Left colon (tissue), 2 donors: ENCODE data around the gene EPAS1. TPM values are rescaled to one million over a fixed set of nuclear protein-coding genes. Genes with fewer than 3 reads are reported as not detected.
A peak's percentile ranks its signal among the peaks of the same experiment; 100 is the strongest.

Source experiments
- ATAC-seq: fragments of 200-7000 bp; cut with Tn5 transposase; one replicate; pipeline ENCODE4 v1.9.1; 2020; ENCODE audit warnings: mild to moderate bottlenecking, moderate library complexity
- DNase-seq, 2 donors: peaks; one replicate each; pipeline ENCODE4 v3.0.0-alpha.2; 2020
- intact Hi-C, 2 donors: fragments of 100-400 bp; cut with DNase I in 1 of 2; cut with micrococcal nuclease in 1 of 2; formaldehyde crosslinking; loops; one replicate each; pipeline versions ENCODE4 v1.11.2 to v1.14.0; 2022; cut with DNase I, micrococcal nuclease
- total RNA-seq, 2 donors: library from RNA; stranded (reverse); fragmentation: NEBNext Ultra II Directional; extraction: Animal tissue kit (Norgen Biotek cat#: 25700); gene quantifications; one replicate each; pipeline ENCODE4 v1.2.1, GENCODE V29; 2021
- donor health status: DM: no; HTN: no; CAD: no.
- donor health status: DM: yes; HTN: yes; CAD: no.

EPAS1 gene
- total RNA-seq, 2 donors from 2014 or later = 155 to 226 TPM

- intact Hi-C loops = no loop called here
- ATAC-seq (no peak), DNase-seq (no peak)
Measured at GRCh38 chr2:46404181-46404759, 107.1 kb downstream of the EPAS1 start.

GRCh38 chr2:46407852-46408455, 110.7 kb downstream of the EPAS1 start:
- ATAC-seq = no peak
- intact Hi-C loops = no loop called here

GRCh38 chr2:46409756-46410155, 112.5 kb downstream of the EPAS1 start:
- DNase-seq = no peak
- ATAC-seq = no peak
- intact Hi-C loops = no loop called here

More at GRCh38 chr2:46407852-46408455, 110.7 kb downstream of the EPAS1 start:
- no peak for DNase-seq

- no peak for ATAC-seq
- intact Hi-C loops = no loop called here
- DNase-seq = no peak
Measured at GRCh38 chr2:46410273-46411244, 113.4 kb downstream of the EPAS1 start.

- ATAC-seq (no peak), DNase-seq (no peak)
- intact Hi-C loops = no loop called here
Measured at GRCh38 chr2:46411245-46411641, 114.0 kb downstream of the EPAS1 start.

GRCh38 chr2:46411985-46412384, 114.8 kb downstream of the EPAS1 start:
- intact Hi-C loops = no loop called here
- ATAC-seq = no peak
- no peak for DNase-seq

- ATAC-seq = no peak
- intact Hi-C loops = no loop called here
- DNase-seq = no peak
Measured at GRCh38 chr2:46413111-46413510, 115.9 kb downstream of the EPAS1 start.

GRCh38 chr2:46413631-46414030, 116.4 kb downstream of the EPAS1 start:
- intact Hi-C loops = no loop called here
- no peak for DNase-seq
- ATAC-seq = no peak

- intact Hi-C loops = no loop called here
- no peak for ATAC-seq
- no peak for DNase-seq
Measured at GRCh38 chr2:46414701-46415100, 117.5 kb downstream of the EPAS1 start.

- ATAC-seq (no peak), DNase-seq (no peak)
- intact Hi-C loops = no loop called here
Measured at GRCh38 chr2:46416280-46416679, 119.1 kb downstream of the EPAS1 start.

- ATAC-seq (peak; percentile 94), DNase-seq (no peak)
- intact Hi-C loops = no loop called here
Measured at GRCh38 chr2:46416739-46417403, 119.7 kb downstream of the EPAS1 start.

- ATAC-seq (no peak), DNase-seq (no peak)
- intact Hi-C loops = no loop called here
Measured at GRCh38 chr2:46420945-46421344, 123.7 kb downstream of the EPAS1 start.

GRCh38 chr2:46421361-46421760, 124.2 kb downstream of the EPAS1 start:
- intact Hi-C loops = no loop called here
- no peak for ATAC-seq

GRCh38 chr2:46422717-46423394, 125.6 kb downstream of the EPAS1 start:
- intact Hi-C loops = no loop called here
- ATAC-seq = no peak
- DNase-seq = no peak

More at GRCh38 chr2:46421361-46421760, 124.2 kb downstream of the EPAS1 start:
- no peak for DNase-seq

GRCh38 chr2:46424937-46425336, 127.7 kb downstream of the EPAS1 start:
- no peak for ATAC-seq
- no peak for DNase-seq
- intact Hi-C loops = no loop called here

- no peak for DNase-seq
Measured at GRCh38 chr2:46428911-46429436, 131.8 kb downstream of the EPAS1 start.

GRCh38 chr2:46430413-46430812, 133.2 kb downstream of the EPAS1 start:
- intact Hi-C loops = no loop called here
- ATAC-seq = no peak
- no peak for DNase-seq

More at GRCh38 chr2:46428911-46429436, 131.8 kb downstream of the EPAS1 start:
- intact Hi-C loops = no loop called here
- no peak for ATAC-seq

GRCh38 chr2:46430992-46431391, 133.8 kb downstream of the EPAS1 start:
- ATAC-seq (no peak), DNase-seq (no peak)
- intact Hi-C loops = no loop called here
